GM18502 (cell line): ENCODE measurements around the gene PRKACA.
"Not testable (repeated sequence)": the region's sequence is repeated elsewhere in the genome, so short reads cannot be mapped to it uniquely, and the experiment has no call there.

ENCODE experiments used
- ATAC-seq: cut with Tn5 transposase; IDR thresholded peaks from one replicate; pipeline ENCODE4 v1.9.1; 2021; ENCODE audit warnings: mild to moderate bottlenecking; ENCODE audit not compliant: unreplicated experiment, poor library complexity

PRKACA gene

DNA sequence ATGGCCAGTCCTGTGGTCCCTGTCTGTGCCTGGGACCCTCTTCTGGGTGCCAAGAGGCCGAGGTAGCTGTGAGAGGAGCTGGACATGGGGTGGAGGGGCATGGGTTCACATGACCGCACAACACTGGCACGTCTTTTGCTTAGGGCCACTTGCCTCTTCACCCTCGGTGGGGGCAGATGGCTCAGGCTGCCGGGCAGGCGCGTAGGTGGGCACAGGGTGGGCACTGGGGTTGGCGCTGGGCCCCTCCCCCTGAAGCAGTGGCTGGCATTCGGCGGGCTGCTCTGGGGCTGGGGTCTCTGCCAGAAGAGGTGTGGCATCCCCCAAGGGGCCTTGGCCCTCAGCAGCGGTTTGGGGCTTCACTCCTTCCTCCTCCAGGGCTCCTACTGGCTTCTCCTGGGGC is 64.1 kb downstream of the PRKACA start:
- no peak for ATAC-seq

DNA sequence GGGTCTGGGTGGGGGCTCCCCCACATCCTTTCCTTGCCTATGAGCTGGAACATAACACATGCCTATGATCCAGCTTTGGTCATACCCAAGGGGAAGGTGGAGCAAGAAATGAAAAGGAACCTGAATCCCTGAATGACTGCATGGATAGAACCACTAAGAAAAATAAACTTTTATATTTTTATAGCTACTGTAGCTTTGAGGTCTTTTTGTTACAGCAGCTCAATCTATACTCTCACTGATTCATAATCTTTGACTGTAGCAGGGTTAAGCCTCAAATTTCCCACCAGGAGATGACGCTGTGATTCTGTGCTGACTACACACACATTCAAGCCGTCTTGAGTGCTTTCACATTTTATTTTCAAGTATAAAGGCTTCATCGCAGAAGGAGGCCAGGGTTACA is 64.5 kb downstream of the PRKACA start:
- ATAC-seq = no peak

DNA sequence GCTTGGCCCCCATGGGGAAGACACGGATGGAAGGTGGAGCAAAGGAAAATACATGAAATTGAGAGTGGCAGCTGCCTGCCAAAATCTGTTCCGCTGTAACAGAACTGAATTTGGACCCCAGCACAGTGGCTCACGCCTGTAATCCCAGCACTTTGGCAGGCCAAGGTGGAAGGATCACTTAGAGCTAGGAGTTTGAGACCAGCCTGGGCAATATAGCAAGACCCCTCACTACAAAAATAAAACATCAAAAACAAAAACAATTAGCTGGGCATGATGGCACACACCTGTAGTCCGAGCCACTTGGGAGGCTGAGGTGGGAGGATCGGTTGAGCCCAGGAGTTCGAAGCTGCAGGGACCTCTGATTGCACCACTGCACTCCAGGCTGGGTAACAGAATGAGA is 65.1 kb downstream of the PRKACA start:
- ATAC-seq = no peak

DNA sequence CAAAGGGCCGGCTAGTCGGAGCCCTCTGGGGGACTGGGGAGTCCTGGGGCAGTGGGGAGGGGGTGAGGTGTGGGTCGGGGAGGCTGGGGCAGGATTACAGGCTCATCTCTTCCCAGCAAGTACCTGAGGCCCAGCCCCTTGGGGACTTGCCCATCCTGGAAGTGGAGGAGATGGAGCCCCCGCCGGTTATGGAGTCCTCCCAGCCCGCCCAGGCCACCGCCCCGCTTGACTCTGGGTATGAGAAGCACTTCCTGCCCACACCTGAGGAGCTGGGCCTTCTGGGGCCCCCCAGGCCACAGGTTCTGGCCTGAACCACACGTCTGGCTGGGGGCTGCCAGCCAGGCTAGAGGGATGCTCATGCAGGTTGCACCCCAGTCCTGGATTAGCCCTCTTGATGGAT is 65.6 kb downstream of the PRKACA start:
- no peak for ATAC-seq

DNA sequence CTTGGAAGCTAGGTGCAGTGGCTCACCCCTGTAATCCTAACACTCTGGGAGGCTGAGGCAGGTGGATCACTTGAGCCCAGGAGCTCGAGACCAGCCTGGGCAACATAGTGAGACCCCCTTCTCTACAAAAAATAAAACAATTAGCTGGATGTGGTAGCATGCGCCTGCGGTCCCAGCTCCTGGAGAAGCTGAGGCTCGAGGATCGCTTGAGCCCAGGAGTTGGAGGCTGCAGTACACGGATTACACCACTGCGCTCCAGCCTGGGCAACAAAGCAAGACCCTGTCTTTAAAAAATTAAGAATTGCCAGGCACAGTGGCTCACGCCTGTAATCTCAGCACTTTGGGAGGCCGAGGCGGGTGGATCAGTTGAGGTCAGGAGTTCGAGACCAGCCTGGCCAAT is 66.6 kb downstream of the PRKACA start:
- not testable (repeated sequence) for ATAC-seq

DNA sequence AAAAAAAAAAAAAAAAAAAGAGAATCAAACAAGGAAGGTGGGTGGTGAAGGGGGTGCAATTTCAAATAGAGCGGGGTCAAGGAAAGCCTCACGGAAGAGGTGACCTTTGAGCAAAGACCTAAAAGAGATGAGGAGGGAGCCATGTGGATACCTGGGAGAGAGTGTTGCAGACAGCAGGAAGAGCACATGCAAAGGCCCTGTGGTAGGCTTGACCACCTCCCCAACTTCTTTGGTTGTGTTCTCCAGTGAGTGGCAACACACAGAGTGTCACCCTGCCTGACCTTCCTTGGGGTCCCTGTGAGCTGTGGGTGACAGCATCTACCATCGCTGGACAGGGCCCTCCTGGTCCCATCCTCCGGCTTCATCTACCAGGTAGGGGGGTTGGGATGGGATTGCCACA is 67.0 kb downstream of the PRKACA start:
- no peak for ATAC-seq

DNA sequence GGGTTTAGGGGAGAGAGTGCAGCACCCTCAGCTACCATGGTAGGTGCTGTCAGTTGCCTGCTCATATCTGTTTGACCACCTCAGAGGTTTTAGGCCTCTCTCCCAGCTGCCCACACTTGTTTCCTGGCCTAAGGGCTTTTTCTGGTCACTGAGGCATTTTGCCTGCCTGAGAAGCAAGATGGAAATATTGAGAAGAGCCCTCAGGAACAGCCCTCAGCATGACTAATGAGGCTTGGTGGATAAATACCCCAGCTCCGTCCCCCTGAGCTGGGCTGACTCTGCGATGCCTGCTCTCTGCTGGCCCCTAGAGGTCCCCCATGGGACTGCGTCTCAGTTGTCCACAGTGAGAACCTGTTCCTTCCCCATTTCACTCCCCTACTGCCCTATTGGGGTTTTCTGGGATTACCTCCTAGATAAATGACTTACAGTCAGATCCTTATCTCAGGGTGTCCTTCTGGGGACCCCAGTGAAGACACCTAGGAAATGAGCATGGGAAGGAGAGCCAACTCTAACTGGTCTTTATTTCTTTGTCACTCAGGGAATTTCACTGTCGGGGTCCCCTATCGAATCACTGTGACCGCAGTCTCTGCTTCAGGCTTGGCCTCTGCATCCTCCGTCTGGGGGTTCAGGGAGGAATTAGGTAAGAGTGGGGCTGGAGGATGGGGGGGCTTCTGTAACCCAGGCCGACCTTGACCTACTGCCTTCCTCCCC is 69.0 kb downstream of the PRKACA start:
- ATAC-seq = no peak

- not testable (repeated sequence) for ATAC-seq
These were observed 69.7 kb downstream of the PRKACA start for GRCh38 chr19:14047866-14048265.

DNA sequence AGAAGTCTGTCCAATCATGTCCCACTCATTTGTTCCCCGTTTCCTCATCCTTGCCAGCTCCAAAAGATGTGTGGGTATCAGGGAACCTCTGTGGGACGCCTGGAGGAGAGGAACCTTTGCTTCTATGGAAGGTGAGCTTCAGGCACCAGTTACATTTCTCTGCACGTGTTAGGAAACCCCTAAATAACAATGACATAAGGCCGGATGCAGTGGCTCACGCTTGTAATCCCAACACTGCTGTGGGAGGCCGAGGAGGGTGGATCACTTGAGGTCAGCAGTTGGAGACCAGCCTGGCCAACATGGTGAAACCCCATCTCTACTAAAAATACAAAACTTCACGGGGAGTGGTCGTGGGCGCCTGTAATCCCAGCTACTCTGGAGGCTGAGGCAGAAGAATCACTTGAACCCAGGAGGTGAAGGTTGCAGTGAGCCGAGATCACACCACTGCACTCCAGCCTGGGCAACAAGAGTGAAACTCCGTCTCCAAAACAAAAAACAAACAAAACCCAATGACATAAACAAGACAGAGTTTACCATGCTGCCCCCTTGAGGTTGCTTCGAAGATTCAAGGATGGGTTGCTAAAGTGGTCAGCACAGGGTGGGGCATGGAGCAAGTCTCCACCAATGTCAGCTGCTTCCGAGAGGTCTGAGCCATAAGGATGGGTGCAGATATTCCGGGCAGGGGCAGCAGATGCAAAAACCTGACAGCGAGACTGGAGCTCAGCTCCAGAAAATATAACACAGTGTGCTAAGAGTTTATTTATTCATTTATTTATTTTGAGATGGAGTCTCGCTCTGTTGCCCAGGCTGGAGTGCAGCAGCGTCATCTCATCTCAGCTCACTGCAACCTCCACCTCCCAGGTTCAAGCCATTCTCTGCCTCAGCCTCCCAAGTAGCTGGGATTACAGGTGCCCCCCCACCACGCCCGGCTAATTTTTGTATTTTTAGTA is 74.6 kb downstream of the PRKACA start:
- ATAC-seq = not testable (repeated sequence)
